Upper lobe of left lung (tissue), 4 donors: ENCODE measurements around the gene ENKUR.

ENCODE experiments used
- EP300 ChIP-seq, 4 donors: sonication (generic); formaldehyde crosslinking; IDR thresholded peaks; one replicate each; pipeline ENCODE4 v1.5.1; 2017; ENCODE audit warnings: antibody characterized with exemption in 4 of 4, control low read depth in 2 of 4
- TF ChIP-seq, protein P1 (sequence below), 6 experiments: fragments of 450-650 bp in 4 of 6; fragments of 200-600 bp in 2 of 6; sonication (generic) in 2 of 6; IDR thresholded peaks; one replicate each; pipeline ENCODE4 v1.5.1; 2016 to 2019; ENCODE audit warnings: antibody characterized with exemption in 6 of 6

DNA sequence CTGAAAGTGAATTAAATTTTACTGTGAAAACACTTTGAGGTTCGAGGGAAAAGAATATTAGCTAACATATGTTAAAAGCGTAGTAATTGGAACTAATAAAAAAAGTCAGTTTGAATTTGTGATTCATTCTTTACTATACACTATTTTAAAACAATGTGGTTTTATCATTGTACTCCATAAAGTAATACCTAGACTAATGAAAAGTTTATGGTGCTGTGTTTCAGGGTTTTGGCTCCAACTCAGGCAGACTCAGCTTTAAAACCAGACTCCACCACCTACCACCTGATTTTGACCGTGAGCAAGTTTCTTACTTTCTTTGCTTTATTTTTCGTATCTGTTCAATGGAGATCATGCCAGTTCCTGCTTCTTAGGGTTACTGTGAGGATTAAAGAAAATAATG is 54.4 kb downstream of the ENKUR start:
- TF ChIP-seq, protein P1, sequence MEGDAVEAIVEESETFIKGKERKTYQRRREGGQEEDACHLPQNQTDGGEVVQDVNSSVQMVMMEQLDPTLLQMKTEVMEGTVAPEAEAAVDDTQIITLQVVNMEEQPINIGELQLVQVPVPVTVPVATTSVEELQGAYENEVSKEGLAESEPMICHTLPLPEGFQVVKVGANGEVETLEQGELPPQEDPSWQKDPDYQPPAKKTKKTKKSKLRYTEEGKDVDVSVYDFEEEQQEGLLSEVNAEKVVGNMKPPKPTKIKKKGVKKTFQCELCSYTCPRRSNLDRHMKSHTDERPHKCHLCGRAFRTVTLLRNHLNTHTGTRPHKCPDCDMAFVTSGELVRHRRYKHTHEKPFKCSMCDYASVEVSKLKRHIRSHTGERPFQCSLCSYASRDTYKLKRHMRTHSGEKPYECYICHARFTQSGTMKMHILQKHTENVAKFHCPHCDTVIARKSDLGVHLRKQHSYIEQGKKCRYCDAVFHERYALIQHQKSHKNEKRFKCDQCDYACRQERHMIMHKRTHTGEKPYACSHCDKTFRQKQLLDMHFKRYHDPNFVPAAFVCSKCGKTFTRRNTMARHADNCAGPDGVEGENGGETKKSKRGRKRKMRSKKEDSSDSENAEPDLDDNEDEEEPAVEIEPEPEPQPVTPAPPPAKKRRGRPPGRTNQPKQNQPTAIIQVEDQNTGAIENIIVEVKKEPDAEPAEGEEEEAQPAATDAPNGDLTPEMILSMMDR (IDR thresholded peaks at IDR 0.05), result no peak
- no peak for TF ChIP-seq EP300 (IDR thresholded peaks at IDR 0.05)
